Activated CD4-positive, alpha-beta T cell treated with anti-CD3 and anti-CD28 coated beads for 48 hours (primary cell): Measurements from ENCODE around the gene LIMD2.

Experiments used
- DNase-seq: peaks from one replicate; pipeline ENCODE4 v3.0.0-alpha.2; 2020

The LIMD2 gene

GRCh38 chr17:63679214-63679613 lies 20.7 kb downstream of the LIMD2 start:
- no peak for DNase-seq

DNA sequence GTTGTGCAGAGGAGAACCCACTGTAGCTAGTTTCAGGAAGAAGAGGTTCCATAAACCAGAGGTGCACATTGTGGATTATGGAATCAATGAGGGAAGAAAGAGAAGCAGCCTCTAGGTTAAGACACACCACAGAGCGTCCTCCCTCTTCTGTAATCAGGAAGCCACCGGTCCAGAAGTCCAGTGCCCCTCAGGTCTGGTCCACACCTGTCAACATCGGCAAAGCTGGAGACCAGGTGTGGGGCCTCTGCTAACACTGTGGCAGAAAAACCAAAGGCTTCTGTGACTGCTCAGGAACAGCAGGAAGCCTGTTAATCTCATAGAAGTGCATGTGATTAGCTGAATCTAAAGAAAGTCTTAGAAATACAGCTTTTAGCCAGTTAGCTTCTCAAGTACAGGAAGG lies 23.3 kb downstream of the LIMD2 start:
- no peak for DNase-seq

DNA sequence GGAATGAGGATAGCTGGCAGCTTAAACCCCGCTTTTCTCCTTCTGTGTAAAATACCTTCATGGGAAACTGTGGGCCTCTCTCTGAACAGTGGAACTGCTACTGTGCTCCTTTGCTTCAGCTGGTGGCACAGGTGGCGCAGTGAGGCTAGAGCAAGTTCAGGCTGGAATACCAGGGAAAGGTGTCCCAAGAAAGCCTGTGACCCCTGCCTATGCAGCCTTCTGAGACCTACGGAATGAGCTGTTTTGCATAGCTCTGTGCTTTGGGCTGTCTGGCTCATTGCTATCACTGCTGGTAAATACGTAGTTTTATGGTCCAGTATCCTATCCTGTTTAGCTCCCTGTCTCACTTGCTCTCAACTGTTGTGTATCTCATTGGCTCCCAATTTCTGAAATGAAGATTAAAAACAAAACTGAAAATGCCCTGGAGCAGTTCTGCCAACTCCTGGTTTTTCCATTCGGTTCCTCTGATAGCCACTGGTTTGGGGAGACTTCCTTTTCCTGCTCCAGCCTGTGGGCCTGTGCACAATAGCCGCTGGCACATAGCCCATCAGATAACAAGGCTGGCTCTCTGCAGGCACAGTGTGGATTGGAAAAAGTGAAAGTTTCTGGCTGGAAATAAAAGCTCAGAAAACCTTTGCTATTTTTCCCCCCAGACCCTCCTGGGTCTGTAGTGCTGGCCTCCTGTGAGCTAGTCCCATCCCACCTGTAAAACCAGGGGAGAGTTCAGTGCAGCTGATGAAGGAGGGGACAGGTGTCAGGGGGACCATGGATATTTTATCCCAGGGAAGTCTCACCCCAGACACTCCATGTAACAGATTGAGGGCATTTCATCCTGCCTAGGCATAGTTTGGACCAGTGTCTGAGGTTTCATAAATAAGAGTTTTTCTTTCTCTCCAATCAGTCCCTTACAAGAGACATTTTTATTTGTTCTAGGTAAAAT lies 24.0 kb downstream of the LIMD2 start:
- no peak for DNase-seq

- DNase-seq = no peak
Observed at GRCh38 chr17:63675231-63675606, 24.7 kb downstream of the LIMD2 start.

DNA sequence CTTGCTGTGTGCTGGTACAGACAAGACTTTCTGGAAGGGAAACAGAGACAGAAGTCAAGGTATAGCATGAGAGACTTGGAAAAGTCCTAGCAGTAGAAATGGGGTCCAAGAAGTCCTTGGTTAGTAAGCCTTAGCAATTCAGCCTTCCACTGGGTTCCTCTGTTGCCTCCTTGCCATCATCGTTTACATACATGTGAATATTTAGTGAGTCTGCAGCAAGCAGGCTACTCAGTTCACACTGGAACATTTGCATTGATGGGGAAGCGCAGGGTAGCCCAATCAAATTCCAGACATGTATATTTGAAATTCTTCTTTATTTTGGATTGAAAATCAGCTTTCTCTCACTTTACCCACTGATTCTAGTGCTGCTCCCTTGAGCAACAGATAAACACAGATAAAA lies 27.1 kb downstream of the LIMD2 start:
- no peak for DNase-seq

DNA sequence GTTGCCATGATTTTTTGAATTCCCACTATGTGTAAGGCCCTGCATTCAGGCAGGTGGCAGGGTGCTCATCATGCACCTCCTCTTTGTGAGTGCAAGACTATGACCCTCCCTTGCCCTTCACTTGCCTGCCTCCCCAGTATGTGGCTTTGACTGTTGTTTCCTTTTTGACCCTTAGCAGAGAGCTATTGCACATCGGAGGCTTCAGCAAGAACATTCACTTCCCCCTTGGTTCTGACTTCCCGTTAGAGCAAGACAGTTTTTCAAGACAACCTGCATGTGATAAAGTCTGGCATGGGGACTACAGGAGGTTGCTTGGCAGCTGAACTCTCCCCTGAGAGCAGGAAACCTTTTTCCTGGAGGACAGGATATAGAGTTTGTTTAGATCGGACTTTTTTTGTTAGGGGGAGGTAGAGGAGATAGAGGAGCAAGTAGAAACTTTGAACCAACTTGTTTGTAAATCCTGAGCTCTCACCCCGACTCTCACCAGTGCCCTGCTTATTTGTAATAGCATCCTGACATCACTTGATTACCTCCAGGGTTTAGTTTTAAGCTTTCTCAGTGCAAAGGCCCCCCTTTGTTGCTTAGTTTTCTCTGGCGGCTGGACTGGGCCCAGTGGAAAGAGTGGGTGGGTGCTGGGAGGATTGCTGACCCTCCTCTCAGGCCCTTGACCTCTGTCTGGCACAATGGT lies 34.3 kb downstream of the LIMD2 start:
- DNase-seq = no peak

GRCh38 chr17:63659850-63660249 lies 40.1 kb downstream of the LIMD2 start:
- DNase-seq = no peak

GRCh38 chr17:63658366-63658765 lies 41.6 kb downstream of the LIMD2 start:
- no peak for DNase-seq

DNA sequence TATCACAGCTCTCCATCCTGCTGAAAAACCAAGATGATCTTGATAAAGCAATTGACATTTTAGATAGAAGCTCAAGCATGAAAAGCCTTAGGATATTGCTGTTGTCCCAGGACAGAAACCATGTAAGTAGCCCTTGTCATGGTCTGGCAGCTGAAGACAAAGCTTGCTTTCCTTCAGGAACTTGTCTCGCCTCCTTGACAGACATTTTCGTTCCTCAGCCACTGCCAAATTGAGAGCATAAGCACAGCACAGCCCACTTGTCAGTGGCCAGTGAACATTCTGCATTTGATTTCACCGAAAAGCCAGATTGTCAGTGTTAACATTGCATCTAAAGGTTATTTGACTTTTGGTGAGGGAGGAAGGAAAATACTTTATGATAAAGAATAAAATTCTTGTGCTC lies 42.1 kb downstream of the LIMD2 start:
- no peak for DNase-seq

DNA sequence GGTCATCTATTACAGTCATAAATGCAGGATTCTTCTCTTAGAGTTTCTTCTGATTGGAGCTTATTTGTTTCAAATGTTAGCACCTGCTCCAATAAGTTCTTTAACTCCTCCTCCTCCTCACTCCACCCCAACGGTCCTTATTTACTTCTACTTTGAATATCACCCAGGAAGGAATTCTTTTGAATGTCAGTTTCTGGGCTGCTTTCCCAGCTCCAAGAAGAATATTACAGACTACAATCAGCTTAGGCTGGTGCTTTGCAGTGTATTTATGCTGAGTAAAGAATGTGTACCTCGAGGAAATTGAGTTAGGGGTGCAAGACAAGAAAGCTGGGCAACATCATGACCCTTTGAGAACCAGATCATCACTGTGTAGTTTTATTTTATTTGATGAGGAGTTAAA lies 46.9 kb downstream of the LIMD2 start:
- DNase-seq = no peak

DNA sequence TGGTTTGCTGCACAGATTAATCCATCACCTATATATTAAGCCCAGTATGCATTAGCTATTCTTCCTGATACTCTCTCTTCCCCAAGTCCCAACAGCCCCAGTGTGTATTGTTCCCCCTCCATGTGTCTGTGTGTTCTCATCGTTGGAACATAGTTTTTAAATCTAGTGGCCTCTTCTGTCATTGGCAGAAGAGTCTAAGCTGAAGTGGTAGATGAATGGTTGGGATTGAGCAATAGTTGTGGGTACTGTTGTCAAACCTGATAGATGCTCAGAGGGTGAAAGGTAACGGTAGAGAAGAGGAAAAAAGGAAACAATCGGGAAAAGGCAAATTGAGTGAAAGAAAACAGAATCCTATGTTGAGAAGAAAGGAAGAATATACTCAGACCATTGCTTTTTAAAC lies 47.8 kb downstream of the LIMD2 start:
- no peak for DNase-seq

DNA sequence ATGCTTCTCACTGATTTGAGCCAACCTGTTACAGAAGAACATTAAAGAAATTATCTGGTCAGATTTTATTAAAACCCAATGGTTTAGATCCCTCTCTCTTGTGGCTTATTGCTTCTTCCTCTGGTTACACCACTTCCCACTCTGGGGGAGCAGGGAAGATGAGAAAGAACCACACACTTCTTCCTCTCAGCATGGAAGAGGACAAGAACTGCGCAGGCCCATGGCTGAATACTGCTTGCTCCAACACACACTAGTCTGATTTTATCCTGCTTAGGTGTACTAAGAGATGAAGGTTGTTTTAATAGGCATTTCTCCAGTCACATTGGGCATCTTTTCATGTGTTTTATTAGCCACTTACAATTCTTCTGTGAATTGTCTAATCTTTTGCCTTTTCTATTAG lies 50.1 kb downstream of the LIMD2 start:
- DNase-seq = no peak

DNA sequence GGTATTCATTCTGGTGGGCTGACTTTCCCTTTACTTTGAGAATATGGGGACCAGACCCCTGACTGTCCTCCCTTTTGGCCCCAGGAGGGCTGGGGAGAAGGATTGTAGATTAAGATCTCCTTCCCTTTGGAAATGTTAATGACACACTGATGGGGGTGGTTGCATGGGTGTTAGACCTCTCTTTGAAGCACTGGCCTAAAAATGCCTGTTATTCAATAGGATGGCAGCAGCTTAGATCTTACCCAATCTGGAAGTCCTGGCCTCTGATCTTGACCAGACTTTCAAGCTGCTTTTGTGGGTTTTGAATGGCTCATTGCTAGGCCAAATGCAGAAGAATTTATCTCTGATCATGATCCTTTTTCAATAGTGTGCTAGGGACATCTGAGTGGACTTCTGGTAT lies 52.0 kb downstream of the LIMD2 start:
- DNase-seq = no peak

DNA sequence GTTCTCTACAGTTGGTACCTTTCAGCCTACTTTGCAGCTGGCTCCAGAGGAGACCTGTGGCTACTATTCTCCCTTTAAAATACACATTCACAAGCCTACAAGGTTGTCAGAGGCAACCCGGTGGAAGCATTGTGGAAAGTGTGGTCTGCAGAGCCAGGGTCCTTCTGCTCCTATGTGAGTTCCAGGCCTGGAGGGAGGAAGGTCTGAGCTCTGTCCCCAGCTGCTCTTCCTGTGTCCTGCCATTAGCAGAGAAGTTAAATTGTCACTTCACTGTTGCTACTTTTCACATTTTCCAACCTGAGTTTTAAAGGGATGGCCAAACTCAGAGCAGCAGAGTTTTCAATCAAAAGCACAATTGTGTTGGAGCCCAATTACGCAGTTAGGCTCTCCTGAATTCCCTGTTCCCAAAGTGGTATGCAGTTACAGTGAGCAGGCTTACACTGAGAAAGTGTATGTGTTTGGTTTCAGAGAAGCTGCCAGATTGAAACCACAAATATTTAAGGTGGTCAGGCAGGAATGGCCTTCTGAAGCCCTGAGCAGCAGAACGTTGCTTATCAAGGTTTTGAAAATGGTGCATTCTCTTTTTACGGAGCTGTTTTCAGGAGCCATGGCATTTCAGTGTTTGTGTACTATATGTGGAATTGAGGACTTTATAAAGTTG lies 52.7 kb downstream of the LIMD2 start:
- DNase-seq = no peak

GRCh38 chr17:63646488-63646806 lies 53.5 kb downstream of the LIMD2 start:
- no peak for DNase-seq
